IMR-90 (cell line): ENCODE measurements around the gene HES1. TPM values are rescaled to one million over a fixed set of nuclear protein-coding genes. Genes with fewer than 3 reads are reported as not detected.

Experiments used
- ATAC-seq: fragments of 200-7000 bp; cut with Tn5 transposase; 2 replicates; pipeline ENCODE4 v1.9.1; 2020; ENCODE audit warnings: low read depth, mild to moderate bottlenecking, moderate library complexity
- BruUV-seq: library from RNA; stranded (reverse); fragments of 400-500 nt; replicated peaks from 2 replicates; lab custom pipeline; 2021; lab: Mats Ljungman, UMichigan
- CTCF ChIA-PET: fragments of 300-600 bp; formaldehyde crosslinking; extraction: SDS; loops from one replicate; lab custom pipeline; 2021; ENCODE audit warnings: antibody characterized with exemption; lab: Yijun Ruan, JAX
- POLR2A ChIA-PET: fragments of 300-600 bp; sonication (Branson Sonifier 250); formaldehyde crosslinking; loops from one replicate; lab custom pipeline; 2022; ENCODE audit warnings: antibody characterized with exemption; ENCODE audit not compliant: unreplicated experiment; lab: Charles Lee
- DNase-seq: peaks from one replicate; pipeline ENCODE4 v3.0.0; 2013
- H2AFZ ChIP-seq: replicated peaks from 2 replicates; pipeline ENCODE3; 2013; ENCODE audit warnings: low read length, mild to moderate bottlenecking; ENCODE audit not compliant: poor library complexity
- H2AK5ac ChIP-seq: 2 replicates; pipeline ENCODE4 v1.6.1; 2013; ENCODE audit warnings: low read depth, low read length, inconsistent platforms
- H2AK9ac ChIP-seq: replicated peaks from 2 replicates; pipeline ENCODE3; 2013; ENCODE audit warnings: mild to moderate bottlenecking, low read depth, low read length, moderate library complexity; ENCODE audit not compliant: poor library complexity
- H2BK120ac ChIP-seq: 2 replicates; pipeline ENCODE4 v1.6.1; 2013; ENCODE audit warnings: low read depth, low read length, inconsistent platforms
- H2BK15ac ChIP-seq: 3 replicates; pipeline ENCODE4 v1.6.1; 2013; ENCODE audit warnings: low read depth, low read length, inconsistent platforms
- H2BK20ac ChIP-seq: 2 replicates; pipeline ENCODE4 v1.6.1; 2013; ENCODE audit warnings: low read depth, mild to moderate bottlenecking, inconsistent platforms, low read length, moderate library complexity
- H2BK5ac ChIP-seq: 2 replicates; pipeline ENCODE4 v1.6.1; 2013; ENCODE audit warnings: mild to moderate bottlenecking, low read depth, low read length, inconsistent platforms; ENCODE audit not compliant: poor library complexity, severe bottlenecking
- H3K14ac ChIP-seq: replicated peaks from 2 replicates; pipeline ENCODE4 v1.6.1; 2013; ENCODE audit warnings: low read depth, low read length, inconsistent platforms
- H3K18ac ChIP-seq: 2 replicates; pipeline ENCODE4 v1.6.1; 2013; ENCODE audit warnings: low read depth, low read length, control low read depth
- H3K23ac ChIP-seq: 2 replicates; pipeline ENCODE4 v1.6.1; 2013; ENCODE audit warnings: low read depth, low read length, inconsistent platforms
- H3K27ac ChIP-seq: 2 replicates; pipeline ENCODE4 v1.5.1; 2013; ENCODE audit warnings: mild to moderate bottlenecking, control low read depth, low read length; ENCODE audit not compliant: insufficient read depth
- H3K27me3 ChIP-seq: 2 replicates; pipeline ENCODE4 v1.6.1; 2013; ENCODE audit warnings: low read length; ENCODE audit not compliant: control insufficient read depth, insufficient read depth
- H3K36me3 ChIP-seq: 2 replicates; pipeline ENCODE4 v1.6.1; 2013; ENCODE audit warnings: low read length, mixed read lengths; ENCODE audit not compliant: control insufficient read depth, insufficient read depth
- H3K4ac ChIP-seq: 2 replicates; pipeline ENCODE4 v1.6.1; 2013; ENCODE audit warnings: low read depth, low read length, inconsistent platforms
- H3K4me1 ChIP-seq: 2 replicates; pipeline ENCODE4 v1.6.1; 2013; ENCODE audit warnings: low read length, mixed read lengths; ENCODE audit not compliant: control insufficient read depth, insufficient read depth
- H3K4me2 ChIP-seq: 2 replicates; pipeline ENCODE4 v1.6.1; 2013; ENCODE audit warnings: low read depth, mild to moderate bottlenecking, control low read depth, low read length, moderate library complexity
- H3K4me3 ChIP-seq: 2 replicates; pipeline ENCODE4 v1.5.1; 2013; ENCODE audit warnings: low read depth, mild to moderate bottlenecking, control low read depth, low read length, moderate library complexity; ENCODE audit not compliant: insufficient read depth
- H3K56ac ChIP-seq: 2 replicates; pipeline ENCODE4 v1.6.1; 2013; ENCODE audit warnings: low read length, inconsistent platforms; ENCODE audit not compliant: insufficient read depth; ENCODE audit errors: extremely low read depth
- H3K79me1 ChIP-seq, 2 experiments: 2 replicates each; pipeline ENCODE4 v1.6.1; 2013; ENCODE audit warnings: low read length in 2 of 2, inconsistent platforms in 1 of 2, low read depth in 1 of 2
- H3K9ac ChIP-seq: 2 replicates; pipeline ENCODE4 v1.6.1; 2013; ENCODE audit warnings: low read depth, low read length, control low read depth
- H3K9me1 ChIP-seq: 2 replicates; pipeline ENCODE4 v1.6.1; 2013; ENCODE audit warnings: low read length, inconsistent platforms; ENCODE audit not compliant: insufficient read depth
- H3K9me3 ChIP-seq: 2 replicates; pipeline ENCODE4 v1.6.1; 2013; ENCODE audit warnings: low read length; ENCODE audit not compliant: control insufficient read depth, insufficient read depth
- H4K20me1 ChIP-seq: 2 replicates; pipeline ENCODE4 v1.6.1; 2013; ENCODE audit warnings: low read length, inconsistent platforms; ENCODE audit not compliant: insufficient read depth
- H4K5ac ChIP-seq: 2 replicates; pipeline ENCODE4 v1.6.1; 2013; ENCODE audit warnings: mild to moderate bottlenecking, low read depth, low read length, control low read depth
- H4K8ac ChIP-seq, 2 experiments: 2 replicates each; pipeline ENCODE4 v1.6.1; 2013; ENCODE audit warnings: low read depth in 2 of 2, low read length in 2 of 2, control low read depth in 1 of 2, inconsistent platforms in 1 of 2
- H4K91ac ChIP-seq: 2 replicates; pipeline ENCODE4 v1.6.1; 2013; ENCODE audit warnings: low read depth, low read length, inconsistent platforms; ENCODE audit not compliant: insufficient read depth
- BHLHE40 ChIP-seq: fragments of 150-350 bp; IDR thresholded peaks from 2 replicates; pipeline ENCODE4 v1.6.1; 2016; ENCODE audit warnings: mild to moderate bottlenecking, low read depth, low read length
- MAFK ChIP-seq: IDR thresholded peaks from 2 replicates; pipeline ENCODE4 v1.6.1; 2012; ENCODE audit warnings: low read depth, low read length, improper control_type of control experiment
- NFE2L2 ChIP-seq: fragments of 150-350 bp; IDR thresholded peaks from 2 replicates; pipeline ENCODE4 v1.6.1; 2016; ENCODE audit warnings: low read depth, mild to moderate bottlenecking, low read length
- POLR2A ChIP-seq: IDR thresholded peaks from 2 replicates; pipeline ENCODE4 v1.6.1; 2012; ENCODE audit warnings: mild to moderate bottlenecking, low read depth, low read length
- RAD21 ChIP-seq: IDR thresholded peaks from 2 replicates; pipeline ENCODE4 v1.6.1; 2012; ENCODE audit warnings: low read length, improper control_type of control experiment
- RFX5 ChIP-seq: IDR thresholded peaks from 2 replicates; pipeline ENCODE4 v1.8.0; 2012; ENCODE audit warnings: low read depth, mild to moderate bottlenecking, low read length, moderate library complexity
- USF2 ChIP-seq: fragments of 150-350 bp; IDR thresholded peaks from 2 replicates; pipeline ENCODE4 v1.6.1; 2017; ENCODE audit warnings: mild to moderate bottlenecking, antibody characterized with exemption, low read length, low read depth
- WGBS, 2 experiments: methylation state at CpG; one replicate each; pipeline versions ENCODE4 v1.1.5 to v1.1.7; 2013; ENCODE audit warnings: missing lambda C conversion rate in 2 of 2; ENCODE audit not compliant: insufficient read length in 1 of 2; ENCODE audit errors: extremely low coverage in 2 of 2; 5-methylcytosine and 5-hydroxymethylcytosine counted together
- dilution Hi-C: fragments of 300-500 bp; cut with HindIII; formaldehyde crosslinking; loops from one replicate; pipeline ENCODE4 v1.14.3; 2018; ENCODE audit warnings: low sequenced_read_pairs; ENCODE audit not compliant: unreplicated experiment
- in situ Hi-C: fragments of 300-500 bp; cut with MboI; formaldehyde crosslinking; loops from 3 replicates; pipeline ENCODE4 v1.14.3; 2019; ENCODE audit warnings: low sequenced_read_pairs, inconsistent platforms, mixed read lengths
- intact Hi-C: fragments of 100-400 bp; cut with micrococcal nuclease; formaldehyde crosslinking; loops from 2 replicates; pipeline ENCODE4 v1.10.0; 2022
- polyA plus RNA-seq, 3 experiments: library from polyadenylated mRNA; depleted of rRNA; stranded (reverse); fragments of >200 nt; gene quantifications; 2 replicates each; pipeline ENCODE4 v1.2.3, GENCODE V29; 2012; ENCODE audit warnings: low replicate concordance in 1 of 3
- total RNA-seq: library from RNA; depleted of rRNA; stranded (reverse); fragments of >200 nt; gene quantifications from 2 replicates; pipeline ENCODE4 v1.2.3, GENCODE V29; 2012

The HES1 gene
- total and polyA plus RNA-seq, 2 of the 4 experiments (the other 2 are of a cell fraction), result 3.6 to 6.7 TPM

GRCh38 chr3:194105292-194105691 is 30.7 kb upstream of the HES1 start:
- Histone ChIP-seq H4K5ac (no peak overlapping the region), H2BK15ac (no peak overlapping the region), H3K27me3 (peaks cover 62% of the 10 kb centered on the region), H2BK20ac (no peak overlapping the region), H3K36me3 (no peaks in the 10 kb centered on the region), H3K9me3 (no peaks in the 10 kb centered on the region), H3K9me1 (no peaks in the 10 kb centered on the region; the same call in 1 of the 2 replicates), H2BK5ac (no peak overlapping the region), H3K4me3 (no peak overlapping the region), H4K91ac (no peak overlapping the region), H3K56ac (no peak overlapping the region), H3K9ac (no peak overlapping the region), H4K8ac (no peak overlapping the region), H4K20me1 (no peaks in the 10 kb centered on the region), H3K79me1 (no peaks in the 10 kb centered on the region), H3K4ac (no peak overlapping the region), H3K27ac (no peak overlapping the region), H3K4me2 (no peak overlapping the region), H2AK5ac (no peak overlapping the region), H2BK120ac (no peak overlapping the region), H3K14ac (no peak overlapping the region), H3K4me1 (no peaks in the 10 kb centered on the region), H3K23ac (no peak overlapping the region), H3K18ac (no peak overlapping the region), H2AK9ac (no peak overlapping the region), H2AFZ (no peak overlapping the region)
- in situ Hi-C loops, result no loop called here
- TF ChIP-seq RAD21 (no peak), NFE2L2 (no peak), RFX5 (no peak), BHLHE40 (no peak), POLR2A (no peak), USF2 (no peak), MAFK (no peak)
- dilution Hi-C loops, result no loop called here
- ChIA-PET CTCF (no interaction called here), POLR2A (no interaction called here)
- intact Hi-C loops, result no loop called here
- no peak for ATAC-seq
- BruUV-seq, result no TSS peak
- WGBS, 2 experiments, result 73% methylated on average over 2 of the region's 9 CpGs; no CpG with 5 or more reads in 1 of the 2 experiments
- no peak for DNase-seq
